DMS53 treated with DMSO at 0.1 percent for 48 hours (cell line): ENCODE data around the gene MROH2A.
"Not testable (repeated sequence)": the region's sequence is repeated elsewhere in the genome, so short reads cannot be mapped to it uniquely, and the experiment has no call there.

ENCODE experiments used
- DNase-seq: peaks from one replicate; lab custom pipeline; 2025; ENCODE audit not compliant: unreplicated experiment; lab: John Stamatoyannopoulos, UW

The MROH2A gene

DNA sequence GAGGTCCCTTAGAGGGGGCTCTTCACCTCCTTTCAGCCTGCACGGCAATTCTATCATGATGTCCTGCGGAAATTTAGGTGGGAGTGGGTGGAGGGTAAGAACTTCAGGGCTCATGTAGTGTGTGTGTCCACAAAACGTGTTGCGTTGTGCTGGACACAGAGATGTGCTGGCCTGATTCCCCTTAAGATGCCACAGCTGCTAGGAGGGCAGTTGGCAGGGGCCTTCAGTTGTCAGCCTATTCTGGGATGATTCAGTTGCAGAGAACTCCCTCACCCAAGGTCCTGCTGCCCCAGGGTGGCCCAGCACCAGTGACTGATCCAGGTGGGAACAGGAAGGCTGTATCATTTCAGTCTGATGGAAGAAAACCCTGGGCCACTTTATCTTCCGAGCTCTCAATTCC is 77.2 kb downstream of the MROH2A start:
- DNase-seq: no peak

DNA sequence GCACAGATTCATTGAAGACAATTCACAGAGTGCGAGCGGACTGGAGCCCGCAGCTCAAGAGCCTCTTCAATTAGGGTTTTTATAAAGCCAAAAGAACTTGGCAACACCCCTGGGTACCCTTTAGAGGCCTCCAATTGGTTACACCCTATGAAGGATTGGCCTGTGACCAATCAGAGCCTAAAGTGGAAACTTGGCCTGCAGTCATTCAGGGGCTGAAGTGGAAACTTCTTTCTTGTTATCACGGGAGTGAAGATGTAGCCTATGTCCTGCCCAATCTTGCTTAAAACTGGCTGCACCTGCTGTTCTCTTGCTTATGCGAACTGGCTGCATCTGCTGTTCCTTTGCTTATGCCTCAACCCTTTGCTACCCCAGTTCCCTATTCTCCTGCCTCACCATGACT is 78.1 kb downstream of the MROH2A start:
- DNase-seq: no peak

DNA sequence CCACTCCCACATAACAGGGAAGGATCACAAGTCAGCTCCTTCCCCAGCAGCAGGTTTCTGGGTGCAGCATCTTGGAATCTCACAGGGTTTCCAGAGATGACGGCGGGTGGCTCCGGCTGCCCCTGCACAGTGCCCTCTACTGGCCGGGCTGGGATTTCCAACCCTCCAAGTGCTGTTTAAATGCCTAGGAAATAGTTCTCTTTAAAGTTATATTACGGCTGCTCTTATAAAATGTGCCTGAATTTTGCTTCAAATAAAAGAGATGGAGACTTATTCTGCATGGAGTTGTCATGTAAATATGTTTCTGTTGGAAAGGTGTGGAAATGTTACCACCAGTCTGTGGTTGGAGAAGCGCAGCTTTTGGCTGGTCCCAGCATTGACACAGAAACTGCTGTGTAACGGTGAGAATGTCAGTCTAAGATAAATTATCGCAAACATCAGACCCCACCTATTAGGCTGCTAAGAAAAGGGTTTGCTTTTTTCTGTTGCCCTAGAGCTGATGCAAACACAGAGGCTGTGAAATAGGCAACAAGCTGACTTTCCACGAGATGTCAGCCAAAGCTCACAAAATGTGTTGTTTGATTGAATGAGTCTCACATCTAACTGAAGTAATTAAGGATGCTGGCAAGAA is 79.5 kb downstream of the MROH2A start:
- peak; percentile 3 for DNase-seq

DNA sequence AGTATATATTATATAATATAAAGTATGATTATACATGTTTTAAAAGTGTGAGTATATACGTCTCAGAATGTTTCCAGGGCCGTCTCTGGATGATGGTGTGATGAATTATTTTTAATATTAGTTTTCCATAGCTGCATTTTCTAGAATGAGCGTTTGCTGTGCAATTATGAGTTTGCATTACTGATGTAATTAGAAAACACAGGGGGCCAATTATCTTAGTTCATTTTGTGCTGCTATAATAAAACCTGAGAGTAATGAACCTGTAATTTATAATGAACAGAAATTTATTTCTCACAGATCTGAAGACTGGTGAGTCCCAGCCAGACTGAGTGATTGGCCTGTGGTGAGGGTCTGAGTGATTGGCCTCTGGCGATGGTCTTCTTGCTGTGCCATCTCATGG is 80.2 kb downstream of the MROH2A start:
- DNase-seq: no peak

DNA sequence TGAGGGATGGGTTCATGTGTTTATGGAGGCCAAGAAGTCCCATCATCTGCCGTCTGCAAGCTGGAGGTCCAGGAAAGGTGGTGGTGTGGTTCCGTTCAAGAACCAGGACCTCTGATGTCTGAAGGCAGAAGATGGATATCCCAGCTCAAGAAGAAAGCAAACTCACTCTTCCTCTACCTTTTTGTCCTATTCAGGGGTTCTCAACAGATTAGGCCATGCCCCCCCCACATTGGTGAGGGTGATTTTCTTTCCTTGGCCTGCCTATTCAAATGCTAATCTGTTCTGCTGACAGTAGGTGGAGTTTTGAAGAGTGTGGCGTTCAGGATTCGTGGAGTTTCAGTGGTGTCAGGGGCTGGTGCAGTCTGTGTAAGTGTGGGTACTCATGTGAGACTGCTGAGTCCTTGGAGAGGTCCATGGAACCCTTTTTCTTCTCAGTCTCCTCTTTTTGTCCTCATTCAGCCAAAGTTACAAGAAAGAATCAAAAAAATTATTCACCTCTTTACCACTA is 84.2 kb downstream of the MROH2A start:
- DNase-seq: no peak

DNA sequence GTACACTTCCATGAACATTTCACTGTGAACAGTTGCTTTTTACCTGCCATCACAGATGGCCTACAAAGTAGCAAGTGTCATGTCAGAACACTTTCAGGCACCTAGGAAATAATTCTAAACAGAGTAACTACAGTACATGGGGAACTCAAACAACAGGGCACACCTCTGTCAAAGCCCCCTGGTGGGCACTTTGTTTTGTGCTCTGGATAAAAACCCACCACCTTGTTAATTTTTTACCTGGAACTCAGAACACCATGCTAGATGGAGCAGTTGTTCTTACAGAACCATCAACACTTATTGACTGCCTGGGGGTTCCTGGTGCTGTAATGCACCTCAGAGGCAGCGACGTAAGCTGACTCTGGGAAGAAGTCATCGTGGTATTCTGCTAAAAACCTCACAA is 87.7 kb downstream of the MROH2A start:
- DNase-seq: no peak

DNA sequence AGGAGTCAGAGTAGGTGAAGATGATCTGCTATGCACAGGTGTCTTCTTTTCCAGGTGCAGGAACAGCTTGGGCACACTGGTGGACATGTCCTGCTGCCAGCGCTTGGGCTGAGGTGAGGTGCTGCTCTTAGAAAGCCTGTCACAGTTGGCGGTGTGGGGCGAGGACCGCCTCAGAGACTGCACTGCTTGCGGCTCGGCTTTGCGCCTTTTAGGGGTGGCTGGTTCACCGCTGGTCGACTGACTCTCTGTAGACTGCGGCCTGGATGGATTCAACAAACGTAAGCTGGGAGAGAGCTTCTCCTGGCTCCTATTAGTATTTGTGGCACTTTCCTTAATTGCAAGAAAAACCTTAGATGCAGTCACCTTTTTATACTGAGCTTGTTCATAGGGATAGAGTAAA is 88.3 kb downstream of the MROH2A start:
- no peak for DNase-seq

DNA sequence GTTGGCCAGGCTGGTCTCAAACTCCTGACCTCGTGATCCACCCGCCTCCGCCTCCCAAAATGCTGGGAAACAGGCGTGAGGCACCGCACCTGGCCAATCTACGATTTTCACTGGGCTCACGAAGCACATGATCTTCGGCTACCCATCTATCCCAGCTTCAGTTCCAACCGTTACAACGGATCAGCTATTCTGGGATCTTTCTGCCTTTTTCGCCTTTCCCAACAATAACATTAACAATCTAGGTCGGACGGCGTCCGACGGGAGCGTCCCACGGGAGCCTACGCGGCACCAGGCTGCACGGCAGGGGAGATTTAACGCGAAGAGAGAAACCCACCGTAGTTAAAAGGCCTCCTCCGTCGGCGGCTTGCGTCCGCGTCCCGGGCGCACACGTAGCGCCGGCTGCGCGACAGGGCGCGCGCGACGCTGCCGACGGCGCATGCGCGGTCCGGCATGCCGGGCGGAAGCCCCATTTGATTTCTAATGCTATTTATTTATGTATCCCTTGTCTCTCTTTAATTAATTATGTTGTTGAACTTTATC is 89.9 kb downstream of the MROH2A start, which contains the start of gene MSL3B:
TSS of gene MSL3B (minus strand) at position 394 of the 540 bp plus-strand sequence.
- peak; percentile 58 for DNase-seq

DNA sequence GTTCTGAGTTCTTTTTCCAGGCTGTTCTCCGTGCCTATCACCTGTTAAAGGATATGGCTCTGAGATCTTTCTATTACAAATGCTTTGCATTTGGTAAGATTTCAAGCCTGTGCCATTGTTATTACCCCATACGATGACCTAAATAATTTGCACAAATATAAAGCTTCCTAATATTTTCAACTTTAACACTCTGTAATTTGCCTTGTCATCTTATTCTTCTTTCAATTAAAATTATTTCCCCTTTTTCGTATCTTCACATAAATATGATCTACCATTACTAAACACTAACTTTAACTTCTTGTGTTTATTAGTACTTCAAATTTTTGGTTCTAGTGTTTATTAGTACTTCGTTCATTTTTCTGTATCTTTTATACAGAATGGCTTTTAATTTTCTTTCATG is 93.3 kb downstream of the MROH2A start:
- no peak for DNase-seq

DNA sequence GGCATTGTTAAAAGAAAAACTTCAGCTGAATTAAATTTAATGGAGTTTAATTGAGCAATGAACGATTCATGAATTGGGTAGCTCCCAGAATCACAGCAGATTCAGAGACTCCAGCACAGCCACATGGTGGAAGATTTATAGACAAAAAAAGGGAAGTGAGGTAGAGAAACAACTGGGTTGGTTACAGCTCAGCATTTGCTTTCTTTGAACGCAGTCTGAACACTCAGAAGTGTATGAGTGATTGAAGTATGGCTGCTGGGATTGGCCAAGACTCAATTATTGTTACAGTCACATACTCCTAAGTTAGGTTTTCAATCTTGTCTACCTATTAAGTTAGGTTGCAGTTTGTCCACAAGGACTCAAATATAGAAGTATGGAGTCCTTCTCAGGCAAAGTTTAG is 94.0 kb downstream of the MROH2A start:
- DNase-seq: not testable (repeated sequence)

DNA sequence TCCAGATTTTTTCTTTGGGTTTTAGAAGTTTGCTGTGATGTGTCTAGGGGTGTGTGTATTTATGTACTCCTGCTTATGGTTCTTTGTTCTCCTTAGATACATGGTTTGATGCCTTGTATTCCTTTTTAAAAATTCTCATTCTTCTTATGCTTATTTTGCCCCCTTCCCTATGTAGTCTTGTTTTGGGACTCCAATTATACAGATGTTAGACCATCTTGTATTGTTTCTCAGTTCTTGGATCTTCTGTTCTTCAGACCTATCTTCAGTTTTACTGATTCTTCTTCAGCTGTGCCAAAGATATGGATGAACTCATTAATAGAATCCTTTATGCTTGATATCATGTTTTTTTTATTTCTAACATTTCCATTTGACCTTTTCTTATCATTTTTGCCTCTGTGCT is 104.2 kb downstream of the MROH2A start:
- DNase-seq: no peak
